DMS114 treated with DMSO at 0.1 percent for 48 hours (cell line): ENCODE results near the gene SRGN.
"Not testable (repeated sequence)": the region's sequence is repeated elsewhere in the genome, so short reads cannot be mapped to it uniquely, and the experiment has no call there.

Experiments used
- DNase-seq: peaks from one replicate; lab custom pipeline; 2025; ENCODE audit not compliant: unreplicated experiment; lab: John Stamatoyannopoulos, UW

SRGN gene

GRCh38 chr10:69125554-69125953, 37.7 kb downstream of the SRGN start:
- DNase-seq: no peak

GRCh38 chr10:69130251-69130650, 42.3 kb downstream of the SRGN start:
- DNase-seq: no peak

GRCh38 chr10:69139961-69140360, 52.1 kb downstream of the SRGN start:
- no peak for DNase-seq

- DNase-seq: no peak
These were observed 53.4 kb downstream of the SRGN start for GRCh38 chr10:69141304-69141703.

GRCh38 chr10:69142074-69142473, 54.2 kb downstream of the SRGN start:
- not testable (repeated sequence) for DNase-seq

- no peak for DNase-seq
These were observed 55.1 kb downstream of the SRGN start for GRCh38 chr10:69142983-69143382.

GRCh38 chr10:69145329-69145728, 57.4 kb downstream of the SRGN start:
- no peak for DNase-seq

- no peak for DNase-seq
These were observed 58.0 kb downstream of the SRGN start for GRCh38 chr10:69145864-69146263.

- DNase-seq: no peak
These were observed 58.9 kb downstream of the SRGN start for GRCh38 chr10:69146759-69147158.

GRCh38 chr10:69151984-69152383, 64.1 kb downstream of the SRGN start:
- DNase-seq: no peak

GRCh38 chr10:69153227-69153626, 65.3 kb downstream of the SRGN start:
- DNase-seq: no peak
